AG08395 (cell line): Measurements from ENCODE around the gene DOC2B.

Experiments used
- DNase-seq: peaks from one replicate; pipeline ENCODE4 v3.0.0; 2012; ENCODE audit warnings: mixed read lengths, low spot score

DOC2B gene

GRCh38 chr17:162689-163088 is 18.8 kb downstream of the DOC2B start:
- DNase-seq = no peak

- no peak for DNase-seq
Measured at GRCh38 chr17:161481-161880, 20.0 kb downstream of the DOC2B start.

GRCh38 chr17:160336-160735 is 21.1 kb downstream of the DOC2B start:
- DNase-seq = no peak

- DNase-seq = no peak
Measured at GRCh38 chr17:159609-160008, 21.8 kb downstream of the DOC2B start.

- no peak for DNase-seq
Measured at GRCh38 chr17:158379-158778, 23.1 kb downstream of the DOC2B start.

- DNase-seq = no peak
Measured at GRCh38 chr17:157901-158300, 23.5 kb downstream of the DOC2B start.

GRCh38 chr17:156946-157345 is 24.5 kb downstream of the DOC2B start:
- DNase-seq = no peak

- no peak for DNase-seq
Measured at GRCh38 chr17:156094-156621, 25.3 kb downstream of the DOC2B start.

GRCh38 chr17:155576-155975 is 25.9 kb downstream of the DOC2B start:
- no peak for DNase-seq

GRCh38 chr17:153851-154250 is 27.6 kb downstream of the DOC2B start:
- DNase-seq = no peak

- no peak for DNase-seq
Measured at GRCh38 chr17:152860-153420, 28.5 kb downstream of the DOC2B start.

GRCh38 chr17:151886-152859 is 29.3 kb downstream of the DOC2B start:
- no peak for DNase-seq

- no peak for DNase-seq
Measured at GRCh38 chr17:151004-151403, 30.4 kb downstream of the DOC2B start.

- no peak for DNase-seq
Measured at GRCh38 chr17:149897-150584, 31.4 kb downstream of the DOC2B start.

- DNase-seq = no peak
Measured at GRCh38 chr17:149231-149630, 32.2 kb downstream of the DOC2B start.

GRCh38 chr17:148757-149156 is 32.7 kb downstream of the DOC2B start:
- DNase-seq = no peak

GRCh38 chr17:147796-148740 is 33.4 kb downstream of the DOC2B start:
- no peak for DNase-seq

GRCh38 chr17:146983-147761 is 34.3 kb downstream of the DOC2B start:
- no peak for DNase-seq

GRCh38 chr17:146546-146945 is 34.9 kb downstream of the DOC2B start:
- DNase-seq = no peak

GRCh38 chr17:145671-146541 is 35.5 kb downstream of the DOC2B start:
- no peak for DNase-seq
